Anterior cingulate cortex (tissue), 58 donors: ENCODE data around the gene PPIH.
"Not testable (repeated sequence)": the region's sequence is repeated elsewhere in the genome, so short reads cannot be mapped to it uniquely, and the experiment has no call there.

Experiments used
- DNase-seq, 58 donors: peaks; one replicate each; lab custom pipeline; 2025; lab: John Stamatoyannopoulos, UW

The PPIH gene

DNA sequence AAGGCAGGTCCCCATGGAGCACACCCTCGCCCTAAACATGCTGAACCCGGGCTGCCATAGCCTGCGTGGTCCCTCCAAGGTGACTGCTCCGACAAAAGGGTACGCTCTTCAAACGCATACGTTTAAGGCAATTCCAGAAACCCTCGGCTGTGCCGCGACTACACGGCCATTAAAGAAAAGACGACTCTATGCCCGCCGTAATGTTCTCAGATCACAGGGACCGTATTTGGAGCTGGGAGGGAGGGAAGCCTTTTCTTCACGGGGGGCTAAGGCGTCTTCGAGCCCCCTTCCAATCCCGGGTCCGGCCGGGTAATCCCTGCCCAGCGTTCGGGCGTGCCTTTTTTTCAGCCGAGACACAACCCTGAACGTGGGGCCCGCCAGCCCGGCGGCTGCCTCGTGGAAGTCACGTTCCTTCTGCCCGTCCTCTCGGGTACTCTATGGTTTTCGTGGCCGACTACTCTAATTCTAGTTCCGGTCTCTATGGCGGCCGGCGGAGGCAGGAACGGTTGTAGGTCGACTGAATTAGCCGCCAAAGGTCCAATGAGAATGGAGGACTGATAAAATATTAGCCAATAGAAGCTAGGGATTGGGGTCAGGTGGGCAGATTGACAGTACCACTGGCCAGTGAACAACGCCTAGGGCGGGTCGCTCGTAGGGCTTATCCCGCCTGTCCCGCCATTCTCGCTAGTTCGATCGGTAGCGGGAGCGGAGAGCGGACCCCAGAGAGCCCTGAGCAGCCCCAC lies 23.7 kb downstream of the PPIH start, which contains the start of gene YBX1:
TSS of gene YBX1 (plus strand) at position 678 of the 743 bp plus-strand sequence. CDS start 148 bp downstream, outside the sequence.
- DNase-seq, result peak; percentile 69 to 99 (median 95)

DNA sequence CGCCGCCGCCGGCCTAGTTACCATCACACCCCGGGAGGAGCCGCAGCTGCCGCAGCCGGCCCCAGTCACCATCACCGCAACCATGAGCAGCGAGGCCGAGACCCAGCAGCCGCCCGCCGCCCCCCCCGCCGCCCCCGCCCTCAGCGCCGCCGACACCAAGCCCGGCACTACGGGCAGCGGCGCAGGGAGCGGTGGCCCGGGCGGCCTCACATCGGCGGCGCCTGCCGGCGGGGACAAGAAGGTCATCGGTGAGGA lies 24.2 kb downstream of the PPIH start:
- peak in 1 of 58 donors; percentile 59 for DNase-seq

DNA sequence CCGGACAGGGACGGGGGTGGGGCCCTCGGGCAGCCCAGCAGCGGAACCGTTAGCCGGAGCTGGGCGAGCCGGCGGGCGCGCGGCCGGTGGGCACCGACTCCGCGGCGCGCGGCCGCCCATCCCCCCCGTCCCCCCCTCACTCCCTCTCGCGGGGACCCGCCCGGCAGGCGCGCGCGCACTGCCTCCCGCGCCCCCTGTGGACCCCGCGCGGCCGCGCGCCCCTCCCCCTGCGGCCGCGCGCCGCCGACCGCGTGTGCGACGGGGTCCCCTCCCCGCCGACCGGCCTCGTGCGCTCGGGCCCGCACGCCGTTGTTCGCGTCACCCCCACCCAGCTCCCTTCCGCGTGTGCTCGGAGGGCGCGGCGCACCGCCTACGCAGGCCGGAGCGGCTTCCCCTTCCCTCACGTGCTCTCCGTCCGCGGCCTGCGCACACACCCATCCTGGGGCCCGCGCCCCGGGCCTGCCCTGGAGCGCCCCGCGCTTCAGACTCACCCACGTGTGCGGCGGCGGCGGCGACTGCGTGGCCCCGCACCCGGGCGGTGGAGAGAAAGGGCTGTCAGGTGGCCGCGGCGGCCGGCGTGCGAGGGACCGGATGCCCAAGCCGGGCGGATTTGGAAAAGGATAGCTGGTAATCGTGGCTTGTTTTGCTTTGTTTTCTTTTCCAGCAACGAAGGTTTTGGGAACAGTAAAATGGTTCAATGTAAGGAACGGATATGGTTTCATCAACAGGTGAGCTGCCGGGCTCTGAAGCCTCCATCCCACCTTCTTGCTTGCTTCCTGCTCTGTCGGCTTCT lies 24.7 kb downstream of the PPIH start:
- DNase-seq, result peak in 46 of 58 donors; percentile 4 to 76 (median 50)

DNA sequence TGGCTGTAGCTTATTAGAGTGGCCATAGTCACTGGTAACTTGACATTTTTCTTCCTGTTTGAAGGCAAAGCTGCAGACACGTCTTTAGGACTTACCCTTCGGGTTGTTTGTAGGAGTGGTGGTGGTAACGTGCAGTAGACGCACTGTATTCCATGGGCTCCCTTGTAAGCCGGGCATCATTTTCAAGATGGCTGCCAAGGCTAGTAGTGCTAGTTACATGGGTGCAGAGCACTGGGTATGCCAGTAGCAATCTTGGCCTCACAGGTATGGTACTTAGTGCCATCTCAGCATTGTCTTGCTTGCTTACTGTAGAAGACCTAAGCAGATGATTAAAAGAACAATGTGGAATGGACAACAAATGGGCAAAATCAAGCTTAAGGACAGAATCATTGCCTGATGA lies 25.9 kb downstream of the PPIH start:
- no peak for DNase-seq

DNA sequence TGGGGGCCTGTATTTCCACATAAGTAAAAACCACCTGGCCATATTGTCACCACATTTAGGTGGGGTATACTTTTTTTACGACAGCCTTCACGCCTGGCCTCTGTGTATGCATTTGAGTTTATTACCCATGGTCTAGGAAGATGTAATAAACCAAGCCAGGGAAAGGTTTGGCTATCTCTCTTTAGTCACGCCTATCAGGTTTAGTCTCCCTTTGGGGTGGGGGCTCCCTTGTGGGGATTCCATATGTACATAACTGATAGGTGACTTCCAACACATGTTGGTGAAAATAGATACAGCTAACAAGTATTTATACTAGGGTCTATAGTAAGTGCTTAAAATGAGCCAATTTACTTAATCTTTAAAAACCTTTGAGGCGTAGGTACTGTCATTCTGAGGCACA lies 28.2 kb downstream of the PPIH start:
- DNase-seq, result no peak

DNA sequence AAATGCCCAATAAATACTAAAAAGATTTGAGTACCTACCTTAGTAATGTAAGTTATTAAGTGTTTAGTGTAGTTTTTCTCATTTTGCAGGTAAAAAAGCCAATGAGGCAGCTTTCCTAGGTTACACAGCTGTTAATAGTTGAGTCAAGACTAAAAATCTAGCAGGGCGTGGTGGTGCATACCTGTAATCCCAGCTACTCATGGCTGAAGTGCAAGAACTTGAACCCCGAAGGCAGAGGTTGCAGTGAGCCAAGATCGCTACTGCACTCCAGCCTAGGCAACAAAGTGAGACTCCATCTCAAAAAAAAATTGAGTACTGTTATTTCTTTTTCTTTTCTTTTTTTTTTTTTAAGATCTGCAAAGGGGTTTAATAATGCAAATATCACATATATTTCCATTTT lies 31.7 kb downstream of the PPIH start:
- DNase-seq, result no peak

DNA sequence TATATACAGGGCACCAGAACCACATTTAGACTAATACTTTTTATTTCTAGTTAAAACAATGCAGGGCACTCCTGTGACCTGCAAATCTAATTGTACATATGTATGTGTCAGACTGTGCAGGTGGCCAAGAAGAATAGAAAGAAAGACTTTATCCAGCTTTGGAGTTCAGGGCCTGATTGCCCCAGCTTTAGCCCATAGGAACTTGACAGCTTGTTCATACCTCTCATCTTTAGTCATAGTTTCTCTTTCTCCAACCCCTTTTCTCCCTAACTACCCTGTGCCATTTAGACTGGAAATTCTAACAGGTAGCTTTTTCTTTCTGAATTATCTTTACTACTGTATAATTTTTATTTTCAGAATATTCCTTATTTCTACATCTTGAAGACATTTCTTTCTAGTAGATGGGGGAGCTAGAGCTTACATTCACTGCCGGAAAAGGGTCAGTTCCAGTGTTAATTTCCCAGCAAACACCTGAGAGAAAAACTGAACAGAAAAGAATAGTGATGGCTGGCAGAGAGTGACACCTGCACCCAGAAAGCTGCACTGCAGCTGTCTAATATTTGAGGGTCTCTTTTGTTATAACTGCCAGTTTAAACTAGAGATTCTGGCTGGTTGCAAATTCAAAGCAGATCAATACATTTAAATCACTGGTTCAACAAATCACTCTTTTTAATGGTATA lies 32.4 kb downstream of the PPIH start:
- DNase-seq, result no peak

DNA sequence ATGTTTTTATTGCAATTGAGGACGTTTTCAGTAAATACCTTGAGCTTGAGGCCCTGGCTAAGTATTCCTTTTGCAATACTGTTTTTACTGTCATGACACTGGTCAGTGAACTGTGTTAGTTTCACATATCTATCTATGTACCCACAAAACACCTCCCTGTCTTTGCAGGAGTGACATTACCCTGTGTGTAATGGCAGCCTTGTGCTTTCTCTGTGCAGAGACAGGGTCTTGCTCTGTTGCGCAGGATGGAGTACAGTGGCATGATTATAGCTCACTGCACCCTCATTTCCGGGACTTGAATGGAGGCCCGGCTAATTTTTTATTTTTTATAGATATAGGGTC lies 32.9 kb downstream of the PPIH start:
- no peak for DNase-seq

DNA sequence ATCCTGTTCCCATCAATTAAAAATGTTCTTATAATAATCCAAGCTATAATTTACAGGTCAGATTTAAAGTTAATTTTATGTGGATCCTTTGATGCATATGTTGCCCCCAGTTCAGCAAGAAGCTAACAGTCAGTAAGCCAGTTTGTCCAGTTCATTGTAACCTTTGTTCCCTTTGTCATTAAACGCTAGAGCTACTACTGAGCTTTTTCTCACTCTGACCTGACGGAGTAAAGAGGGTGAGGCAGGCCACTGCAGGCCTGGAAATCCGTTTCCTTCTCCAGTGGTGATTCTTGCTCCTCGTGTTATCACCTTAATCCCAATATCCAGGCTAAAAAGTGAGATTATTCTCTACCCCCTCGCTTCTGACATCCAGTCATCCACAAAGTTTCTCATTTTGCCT lies 34.2 kb downstream of the PPIH start:
- DNase-seq, result no peak

DNA sequence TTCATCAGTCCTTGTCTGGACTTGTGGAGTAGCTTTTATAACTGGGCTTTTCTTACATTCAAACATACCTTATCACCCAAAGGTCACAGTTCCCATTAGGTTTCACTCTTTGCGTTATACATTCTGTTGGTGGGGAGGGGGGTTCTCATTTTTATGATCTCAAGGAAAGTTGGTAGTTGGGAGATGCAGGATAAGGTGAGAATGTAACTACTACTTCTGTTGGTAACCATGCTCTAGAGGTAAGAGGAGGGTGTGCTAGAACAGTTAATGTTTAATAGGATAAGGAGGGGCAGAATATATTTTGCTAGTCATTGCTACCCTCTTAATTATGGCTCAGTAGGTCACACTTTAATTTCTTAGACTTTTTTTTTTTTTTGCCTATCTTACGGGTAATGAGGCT lies 34.7 kb downstream of the PPIH start:
- DNase-seq, result no peak

DNA sequence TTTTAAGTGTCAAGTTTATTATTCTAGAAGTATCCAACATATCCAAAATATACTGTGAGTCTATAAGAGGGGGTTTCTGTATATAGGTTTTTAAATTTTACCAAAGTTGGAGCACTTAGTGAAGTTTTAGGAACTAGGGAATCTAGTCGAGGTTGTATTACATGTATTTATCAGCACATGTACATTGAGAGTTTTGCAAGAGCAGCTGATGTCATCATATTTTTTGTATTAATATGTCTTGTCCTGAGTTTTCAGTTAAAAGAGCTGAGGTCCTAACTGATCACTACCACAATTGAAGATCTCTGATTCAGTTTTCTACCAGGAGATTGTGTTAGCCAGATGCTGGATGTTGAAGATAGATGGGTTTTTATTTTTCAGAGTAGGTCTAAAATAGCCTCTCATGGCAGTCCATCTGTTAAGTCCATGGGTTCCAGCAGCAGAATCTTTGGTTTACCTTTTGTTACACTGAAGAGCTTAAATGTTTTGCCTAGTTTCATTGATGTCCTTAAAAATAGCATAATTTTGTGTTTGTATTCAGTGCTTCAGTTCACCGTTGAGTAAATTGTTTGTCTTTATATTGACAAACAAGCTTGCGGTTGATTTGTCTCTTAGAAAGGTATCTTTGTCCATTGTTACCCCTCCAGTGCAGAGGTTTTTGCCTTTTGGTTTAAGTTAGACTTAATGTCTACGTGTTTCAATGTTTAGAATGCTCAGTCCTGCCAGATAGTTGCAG lies 40.0 kb downstream of the PPIH start:
- DNase-seq, result no peak

DNA sequence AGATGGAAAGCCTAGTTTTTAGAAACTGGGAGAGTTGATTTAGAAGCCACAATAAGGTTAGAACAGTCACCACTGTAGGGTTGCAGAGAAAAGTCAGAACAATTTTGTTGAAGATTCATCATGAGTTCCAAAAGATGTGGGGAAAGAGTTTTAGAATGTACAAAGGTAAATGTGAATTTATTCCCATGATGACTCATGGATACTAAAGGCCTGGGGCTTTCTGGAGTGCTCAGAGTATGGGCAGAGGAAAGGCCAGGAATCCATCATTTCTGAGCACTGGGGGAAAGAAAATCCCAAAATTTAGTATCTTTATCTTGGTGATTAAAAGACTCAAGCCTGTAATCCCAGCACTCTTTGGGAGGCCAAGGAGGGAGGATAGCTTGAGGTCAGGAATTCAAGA lies 41.8 kb downstream of the PPIH start:
- DNase-seq, result no peak

DNA sequence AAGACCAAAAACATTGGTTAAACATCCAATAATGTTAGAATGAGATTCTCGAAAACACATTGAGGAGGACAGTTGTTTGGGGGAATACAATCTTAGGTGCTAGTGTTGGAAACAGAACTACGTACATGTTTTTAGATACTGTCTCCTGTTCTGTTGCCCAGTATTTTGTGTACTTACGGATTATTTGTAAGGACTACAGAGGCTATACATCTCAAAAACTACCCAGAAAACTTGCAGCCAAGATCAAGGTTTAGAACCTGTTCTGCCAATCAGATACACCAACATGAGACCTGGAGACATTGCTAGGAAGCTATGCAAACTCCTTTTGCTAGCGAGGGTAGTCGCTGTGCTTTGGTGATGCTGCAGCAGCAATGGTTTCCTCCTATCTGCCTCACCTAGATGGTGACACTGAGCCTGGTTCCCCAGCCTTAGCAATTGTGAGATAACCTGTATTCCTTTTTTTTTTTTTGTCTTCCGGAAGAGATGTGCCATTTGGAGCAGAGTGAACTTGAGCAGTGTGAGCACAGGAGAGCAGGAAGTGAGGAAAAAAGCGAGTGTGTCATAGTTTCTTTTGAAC lies 45.8 kb downstream of the PPIH start:
- no peak for DNase-seq

DNA sequence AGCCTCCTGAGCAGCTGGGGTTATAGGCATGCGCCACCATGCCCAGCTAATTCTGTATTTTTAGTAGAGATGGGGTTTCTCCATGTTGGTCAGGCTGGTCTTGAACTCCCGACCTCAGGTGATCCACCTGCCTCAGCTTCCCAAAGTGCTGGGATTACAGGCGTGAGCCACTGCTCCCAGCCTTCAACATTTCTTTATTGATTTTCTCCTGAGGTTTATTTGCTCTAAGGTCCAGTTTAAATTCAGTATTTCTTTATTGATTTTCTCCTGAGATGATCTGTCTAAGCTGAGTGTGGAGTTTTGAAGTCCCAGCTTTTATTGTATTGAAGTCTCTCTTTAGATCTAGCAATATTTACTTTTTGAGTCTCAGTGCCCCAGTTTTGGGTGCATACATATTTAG lies 54.6 kb downstream of the PPIH start:
- DNase-seq, result not testable (repeated sequence)

DNA sequence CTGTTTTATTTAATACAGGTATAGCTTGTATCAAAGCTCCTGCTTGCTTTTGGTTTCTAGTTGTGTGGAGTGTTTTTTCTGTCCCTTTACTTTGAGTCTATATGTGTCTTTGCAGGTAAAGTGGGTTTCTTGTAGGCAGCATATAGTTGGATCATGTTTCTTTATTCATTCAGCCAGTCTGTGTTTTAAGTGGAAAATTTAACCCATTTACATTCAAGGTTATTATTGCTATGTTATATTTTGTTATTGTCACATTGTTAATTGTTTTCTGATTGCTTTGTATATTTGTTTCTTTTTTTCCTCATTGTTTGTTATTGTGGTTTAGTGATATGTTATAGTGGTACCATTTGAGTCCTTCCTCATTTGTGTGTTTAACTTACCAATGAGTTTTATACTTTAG lies 55.1 kb downstream of the PPIH start:
- DNase-seq, result no peak

DNA sequence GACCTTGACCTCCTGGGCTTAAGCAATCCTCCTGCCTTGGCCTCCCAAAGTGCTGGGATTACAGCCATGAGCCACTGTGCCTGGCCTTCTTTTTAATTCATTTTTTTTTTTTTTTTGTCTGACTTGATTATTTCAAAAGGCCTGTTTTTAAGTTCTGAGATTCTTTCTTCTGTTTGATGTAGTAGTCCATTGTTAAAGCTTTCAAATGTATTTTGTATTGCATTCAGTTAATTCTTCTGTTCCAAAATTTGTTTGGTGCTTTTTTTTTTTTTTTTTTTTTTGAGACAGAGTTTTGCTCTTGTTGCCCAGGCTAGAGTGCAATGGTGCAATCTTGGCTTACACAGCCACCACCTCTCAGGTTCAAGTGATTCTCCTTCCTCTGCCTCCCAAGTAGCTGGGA lies 56.2 kb downstream of the PPIH start:
- not testable (repeated sequence) for DNase-seq

DNA sequence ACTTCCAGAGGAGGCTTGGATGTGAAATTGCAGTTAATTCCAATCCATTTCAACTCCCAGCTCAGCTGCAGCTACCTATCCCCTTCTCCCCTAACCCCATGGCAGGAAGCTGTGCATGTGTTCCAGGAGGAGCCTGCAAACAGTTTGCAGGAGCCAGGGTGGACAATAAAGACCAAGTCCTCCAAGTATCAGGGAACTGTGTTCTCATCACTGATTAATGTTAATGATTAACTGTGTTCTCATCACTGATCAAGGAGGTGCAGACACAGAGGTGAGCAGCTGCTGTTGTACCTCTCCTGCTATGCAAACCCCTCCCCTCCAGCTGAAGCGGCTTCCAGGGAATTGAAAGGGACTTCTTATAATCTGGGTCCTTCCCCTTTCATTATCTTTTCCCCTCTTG lies 62.6 kb downstream of the PPIH start:
- no peak for DNase-seq

DNA sequence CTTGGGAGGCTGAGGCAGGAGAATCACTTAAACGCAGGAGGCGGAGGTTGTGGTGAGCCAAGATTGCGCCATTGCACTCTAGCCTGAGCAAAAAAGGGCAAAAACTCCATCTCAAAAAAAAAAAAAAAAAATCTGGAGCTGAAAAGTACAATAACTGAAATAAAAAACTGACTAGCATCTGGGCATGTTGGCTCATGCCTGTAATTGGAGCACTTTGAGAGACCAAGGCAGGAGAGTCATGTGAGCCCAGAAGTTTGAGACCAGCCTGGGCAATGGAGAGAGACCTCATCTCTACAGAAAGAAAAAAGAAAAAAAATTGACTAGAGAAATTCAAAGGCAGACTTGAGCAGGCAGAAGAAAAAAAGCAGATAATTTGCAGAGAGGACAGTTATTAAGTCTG lies 63.7 kb downstream of the PPIH start:
- DNase-seq, result no peak

DNA sequence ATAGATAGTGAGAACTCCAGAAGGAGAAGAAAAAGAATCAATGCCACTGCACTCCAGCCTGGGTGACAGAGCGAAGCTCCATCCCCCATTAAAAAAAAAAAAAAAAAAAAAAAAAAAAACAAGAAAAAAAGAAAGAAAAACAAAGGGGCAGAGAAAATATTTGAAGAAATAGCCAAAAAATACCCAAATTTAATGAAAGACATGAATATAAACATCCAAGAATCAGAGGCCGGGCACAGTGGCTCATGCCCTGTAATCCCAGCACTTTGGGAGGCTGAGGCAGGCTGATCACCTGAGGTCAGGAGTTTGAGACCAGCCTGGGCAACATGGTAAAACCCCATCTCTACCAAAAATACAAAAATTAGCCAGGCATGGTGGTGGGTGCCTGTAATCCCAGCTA lies 64.2 kb downstream of the PPIH start:
- not testable (repeated sequence) for DNase-seq

DNA sequence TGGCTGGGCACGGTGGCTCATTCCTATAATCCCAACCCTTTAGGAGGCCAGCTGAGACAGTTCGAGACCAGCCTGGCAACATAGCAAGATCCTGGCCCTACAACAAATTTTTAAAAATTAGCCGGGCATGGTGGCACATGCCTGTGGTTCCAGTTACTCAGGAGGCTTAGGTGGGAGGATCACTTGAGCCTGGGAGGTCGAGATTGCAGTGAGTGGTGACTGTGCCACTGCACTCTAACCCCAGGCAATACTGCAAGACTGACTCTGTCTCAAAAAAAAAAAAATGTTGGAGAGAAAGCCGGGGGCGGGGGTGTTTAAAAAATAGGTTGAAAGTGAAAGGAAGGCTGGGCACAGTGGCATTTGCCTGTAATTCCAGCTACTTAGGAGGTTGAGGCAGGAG lies 65.3 kb downstream of the PPIH start:
- DNase-seq, result no peak

DNA sequence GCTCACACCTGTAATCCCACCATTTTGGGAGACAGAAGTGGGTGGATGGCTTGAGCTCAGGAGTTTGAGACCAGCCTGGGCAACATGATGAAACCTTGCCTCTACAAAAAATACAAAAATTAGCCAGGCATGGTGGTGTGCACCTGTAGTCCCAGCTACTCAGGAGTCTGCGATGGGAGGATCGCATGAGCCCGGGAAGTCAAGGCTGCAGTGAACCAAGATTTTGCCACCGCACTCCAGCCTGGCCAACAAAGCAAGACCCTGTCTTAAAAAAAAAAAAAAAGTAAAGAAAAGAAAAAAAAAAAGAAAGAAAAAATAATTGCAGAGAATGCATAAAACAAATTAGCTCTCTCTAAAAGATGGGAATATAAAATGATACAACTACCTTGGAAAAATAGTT lies 67.6 kb downstream of the PPIH start:
- not testable (repeated sequence) for DNase-seq
